HG03457 (cell line): Measurements from ENCODE around the gene PPP2R3B.

Source experiments
- ATAC-seq: cut with Tn5 transposase; IDR thresholded peaks from one replicate; pipeline ENCODE4 v1.9.1; 2021; ENCODE audit warnings: moderate number of reproducible peaks; ENCODE audit not compliant: unreplicated experiment

Gene PPP2R3B

DNA sequence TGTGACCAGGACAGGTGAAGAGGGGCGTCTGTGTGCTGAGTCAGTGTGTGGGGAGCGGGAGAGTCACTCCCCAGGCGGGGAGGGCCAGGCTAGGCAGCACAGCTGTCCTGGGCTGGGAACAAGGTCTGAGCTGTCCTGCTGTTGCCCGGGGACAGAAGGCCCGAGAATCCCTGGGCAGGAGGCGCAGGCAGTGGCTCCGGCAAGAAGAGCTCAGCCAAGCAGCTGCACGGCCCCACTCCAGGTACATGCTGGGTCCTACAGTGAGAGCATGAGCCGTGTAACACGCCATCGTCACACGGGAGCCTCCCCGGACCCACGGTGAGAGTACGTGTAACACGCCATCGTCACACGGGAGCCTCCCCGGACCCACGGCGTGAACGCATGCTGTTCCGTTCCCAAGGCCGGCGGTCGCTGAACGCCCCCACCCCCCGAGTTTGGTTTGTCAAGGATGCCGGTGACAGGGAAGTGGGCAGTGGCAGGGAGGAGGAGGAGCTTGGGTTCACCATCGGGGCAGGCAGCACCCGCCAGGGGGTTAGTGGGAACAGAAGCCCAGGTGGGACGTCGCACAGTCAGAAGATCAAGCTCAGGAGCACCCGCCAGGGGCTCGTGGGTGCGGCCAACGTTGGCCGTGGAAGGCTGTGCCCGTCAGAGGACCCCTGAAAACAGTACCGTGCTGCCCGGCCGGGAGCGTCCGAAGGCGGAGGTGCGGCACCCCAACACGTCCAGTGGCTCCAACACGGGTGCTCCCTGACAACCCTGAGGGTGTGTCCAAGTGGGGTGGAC, 15.6 kb downstream of the PPP2R3B start:
- ATAC-seq = no peak

DNA sequence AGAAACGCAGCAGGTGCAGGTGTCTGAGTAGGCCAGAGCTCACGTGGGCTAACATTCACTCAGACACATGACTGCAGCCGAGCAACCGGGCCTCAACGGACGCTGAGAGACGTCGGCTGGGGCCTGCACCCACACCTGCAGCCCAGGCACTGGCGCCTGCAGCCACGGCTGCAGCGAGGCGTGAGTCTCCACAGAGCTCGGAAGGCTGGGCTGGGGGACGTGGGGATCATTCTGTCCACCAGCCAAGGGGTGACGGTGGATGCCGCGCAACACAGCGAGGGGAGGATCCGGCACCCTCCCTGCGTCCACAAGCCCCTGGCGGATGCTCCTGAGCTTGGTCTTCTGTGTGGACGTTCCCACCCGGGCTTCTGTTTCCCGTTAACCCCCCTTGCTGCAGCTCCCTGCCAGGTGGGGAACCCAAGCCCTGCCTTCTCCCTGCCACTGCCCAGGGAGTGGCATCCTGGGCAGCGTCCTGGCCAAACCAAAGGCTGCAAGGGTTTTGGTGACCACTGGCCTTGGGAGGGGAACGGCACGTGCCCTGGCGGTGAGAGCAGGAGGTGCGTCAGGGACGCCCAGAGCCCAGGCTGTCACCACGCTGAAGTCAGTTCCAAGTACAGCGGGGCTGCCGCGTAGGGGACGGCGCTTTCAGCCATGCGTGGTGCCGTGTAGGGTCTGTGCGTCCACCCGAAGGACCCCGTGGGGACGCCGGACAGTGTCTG, 16.3 kb downstream of the PPP2R3B start:
- no peak for ATAC-seq

DNA sequence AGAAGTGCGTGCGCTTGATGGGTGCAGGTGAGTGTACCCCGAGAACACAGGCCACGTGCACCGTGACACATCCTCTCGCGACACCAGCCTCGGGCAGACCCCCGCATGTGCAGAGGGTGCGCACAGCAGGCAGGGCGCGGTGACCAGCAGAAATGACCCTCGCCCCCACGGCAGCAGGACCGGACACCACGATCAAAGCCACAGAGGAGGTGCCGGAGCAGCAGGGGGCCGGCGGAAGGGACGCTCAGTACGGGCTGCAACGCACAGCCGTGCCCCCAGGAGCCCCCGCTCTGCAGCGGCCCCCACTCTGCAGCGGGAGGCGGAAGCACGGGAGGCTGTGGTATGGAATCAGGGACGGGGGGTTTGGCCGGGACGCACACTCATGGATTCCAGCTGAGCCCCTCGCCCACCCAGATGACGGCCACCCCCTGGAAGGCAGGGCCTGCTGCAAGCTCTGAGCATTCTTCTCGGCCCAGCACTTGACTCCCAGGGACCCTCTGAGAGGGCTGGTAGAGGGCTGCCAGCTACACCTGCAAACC, 17.1 kb downstream of the PPP2R3B start:
- no peak for ATAC-seq

DNA sequence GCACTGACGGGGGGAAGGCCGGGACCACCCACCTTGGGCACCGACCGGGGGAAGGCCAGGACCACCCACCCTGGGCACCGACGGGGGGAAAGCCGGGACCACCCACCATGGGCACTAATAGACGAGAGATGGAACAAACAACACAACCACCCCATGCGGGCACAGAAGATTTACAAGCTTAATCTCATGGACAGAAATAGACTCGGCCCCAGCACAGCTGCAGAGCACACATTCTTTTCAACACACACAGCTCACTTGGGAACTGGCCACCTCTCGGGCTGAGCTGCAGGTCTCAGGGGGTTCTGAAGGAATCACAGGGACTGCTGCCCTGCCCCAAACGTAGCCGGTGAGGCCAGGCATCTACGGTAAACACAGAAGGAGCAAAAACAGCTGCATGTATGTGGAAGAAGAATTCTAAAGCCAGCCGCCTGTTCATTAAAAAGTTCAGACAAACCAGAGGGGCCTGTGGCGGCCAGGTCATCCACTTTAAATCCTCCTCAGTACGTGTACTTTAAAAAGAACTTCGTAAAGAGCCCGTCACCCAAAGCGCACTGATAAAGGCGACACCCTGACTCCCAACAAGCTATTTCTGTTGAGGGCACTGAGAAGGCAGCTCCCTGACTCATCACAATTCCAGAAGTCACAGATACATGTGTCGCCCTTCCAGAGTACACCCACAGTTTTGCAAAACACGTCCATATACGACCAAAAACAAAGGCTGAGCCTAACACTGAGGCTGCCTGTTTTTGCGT, 17.7 kb downstream of the PPP2R3B start:
- no peak for ATAC-seq

DNA sequence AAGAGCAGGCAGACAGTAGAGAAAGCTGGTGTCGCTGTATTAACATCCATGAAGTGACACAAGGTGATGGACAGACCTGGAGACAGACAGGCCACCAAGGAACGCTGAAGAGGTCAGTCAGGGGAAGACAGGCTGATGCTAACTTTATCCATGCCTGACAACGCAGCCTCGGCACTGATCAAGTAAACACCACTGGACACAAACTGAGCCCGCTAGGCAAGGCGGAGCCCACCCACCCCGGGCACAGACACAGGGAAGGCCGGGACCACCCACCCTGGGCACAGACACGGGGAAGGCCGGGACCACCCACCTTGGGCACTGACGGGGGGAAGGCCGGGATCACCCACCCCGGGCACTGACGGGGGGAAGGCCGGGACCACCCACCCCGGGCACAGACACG, 18.8 kb downstream of the PPP2R3B start:
- no peak for ATAC-seq

DNA sequence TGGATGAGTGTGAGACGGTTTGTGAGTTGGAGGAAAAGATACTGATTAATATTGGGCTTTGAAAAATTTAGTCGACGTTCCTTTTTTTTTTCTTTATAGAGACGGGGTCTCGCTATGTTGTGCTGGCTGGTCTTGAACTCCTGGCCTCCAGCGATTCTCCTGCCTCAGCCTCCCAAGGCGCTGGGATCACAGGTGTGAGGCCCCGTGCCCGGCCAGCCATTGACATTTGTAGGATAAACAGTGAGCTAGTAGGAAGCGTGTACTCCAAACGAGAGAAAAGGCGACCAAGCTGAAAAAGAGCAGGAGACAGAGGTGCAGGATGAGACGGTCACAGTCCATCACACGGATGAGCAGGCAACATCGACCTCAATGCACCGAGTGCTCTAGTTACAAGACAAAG, 19.4 kb downstream of the PPP2R3B start:
- ATAC-seq = no peak

DNA sequence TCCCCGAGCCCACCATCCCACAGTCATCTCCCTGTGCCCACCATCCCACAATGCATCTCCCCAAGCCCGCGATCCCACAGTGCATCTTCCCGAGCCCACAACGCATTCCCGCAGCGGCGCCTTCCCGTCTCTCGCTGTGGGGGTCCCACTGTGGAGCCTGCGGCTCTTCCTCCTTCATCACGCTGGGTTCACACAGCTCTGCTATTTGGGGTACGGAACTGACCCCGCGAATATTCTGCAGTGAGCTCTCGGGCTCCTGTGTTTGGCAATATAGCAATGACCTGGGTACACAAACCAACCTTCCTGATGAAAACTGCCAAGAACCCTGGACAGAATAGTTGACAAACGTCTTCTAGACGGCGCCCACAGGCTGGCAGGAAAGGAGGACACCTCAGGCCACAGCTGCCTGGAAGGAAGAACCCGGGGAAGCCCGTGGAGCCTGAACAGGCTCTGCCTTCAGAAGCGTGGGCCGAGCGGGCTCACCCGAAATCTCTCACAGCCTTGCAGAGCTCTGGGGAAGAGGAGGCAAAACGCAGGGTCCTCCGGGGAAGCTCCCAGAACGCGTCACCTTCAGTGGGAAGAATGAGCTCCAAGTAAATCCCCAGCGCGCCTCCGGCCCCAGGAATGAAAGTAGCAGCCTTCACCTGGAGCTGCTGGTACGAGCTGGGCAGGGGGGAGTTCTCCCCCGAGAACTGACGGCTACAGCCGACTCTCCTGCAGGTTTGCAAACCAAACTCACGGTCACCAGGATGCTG, 22.9 kb downstream of the PPP2R3B start:
- ATAC-seq = no peak

DNA sequence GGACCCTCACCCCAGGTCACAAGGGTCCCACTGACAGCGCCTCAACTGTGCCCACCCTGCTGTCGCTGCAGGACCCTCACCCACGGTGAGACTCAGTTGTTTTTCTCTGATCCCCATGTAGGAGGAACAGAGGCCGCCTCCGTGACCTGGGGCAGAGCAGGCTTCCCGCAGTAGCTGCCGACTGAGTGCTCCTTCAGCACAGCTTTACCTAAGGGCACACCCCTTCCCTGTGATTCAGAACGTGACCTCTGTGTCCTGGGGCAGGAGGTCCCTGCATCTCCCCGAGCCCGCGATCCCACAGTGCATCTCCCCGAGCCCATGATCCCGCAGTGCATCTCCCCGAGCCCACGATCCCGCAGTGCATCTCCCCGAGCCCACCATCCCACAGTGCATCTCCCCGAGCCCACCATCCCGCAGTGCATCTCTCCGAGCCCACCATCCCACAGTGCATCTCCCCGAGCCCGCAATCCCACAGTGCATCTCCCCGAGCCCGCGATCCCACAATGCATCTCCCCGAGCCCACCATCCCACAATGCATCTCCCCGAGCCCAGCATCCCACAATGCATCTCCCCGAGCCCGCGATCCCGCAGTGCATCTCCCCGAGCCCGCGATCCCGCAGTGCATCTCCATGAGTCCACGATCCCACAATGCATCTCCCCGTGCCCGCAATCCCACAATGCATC, 23.6 kb downstream of the PPP2R3B start:
- no peak for ATAC-seq

DNA sequence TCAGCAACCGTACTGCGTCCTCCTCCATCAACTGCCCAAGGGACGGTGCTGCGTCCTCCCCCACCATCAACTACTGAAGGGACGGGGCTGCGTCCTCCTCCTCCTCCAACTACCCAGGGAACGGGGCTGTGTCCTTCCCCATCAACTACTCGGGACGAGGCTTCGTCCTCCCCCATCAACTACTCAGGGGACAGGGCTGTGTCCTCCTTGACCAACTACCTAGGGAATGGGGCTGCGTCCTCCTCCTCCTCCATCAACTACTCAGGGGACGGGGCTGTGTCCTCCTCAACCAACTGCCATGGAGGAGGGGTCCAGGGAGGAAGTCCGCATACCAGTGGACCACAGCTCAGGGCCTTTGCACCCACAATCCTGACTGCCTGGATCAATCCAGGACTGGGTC, 24.4 kb downstream of the PPP2R3B start:
- no peak for ATAC-seq

DNA sequence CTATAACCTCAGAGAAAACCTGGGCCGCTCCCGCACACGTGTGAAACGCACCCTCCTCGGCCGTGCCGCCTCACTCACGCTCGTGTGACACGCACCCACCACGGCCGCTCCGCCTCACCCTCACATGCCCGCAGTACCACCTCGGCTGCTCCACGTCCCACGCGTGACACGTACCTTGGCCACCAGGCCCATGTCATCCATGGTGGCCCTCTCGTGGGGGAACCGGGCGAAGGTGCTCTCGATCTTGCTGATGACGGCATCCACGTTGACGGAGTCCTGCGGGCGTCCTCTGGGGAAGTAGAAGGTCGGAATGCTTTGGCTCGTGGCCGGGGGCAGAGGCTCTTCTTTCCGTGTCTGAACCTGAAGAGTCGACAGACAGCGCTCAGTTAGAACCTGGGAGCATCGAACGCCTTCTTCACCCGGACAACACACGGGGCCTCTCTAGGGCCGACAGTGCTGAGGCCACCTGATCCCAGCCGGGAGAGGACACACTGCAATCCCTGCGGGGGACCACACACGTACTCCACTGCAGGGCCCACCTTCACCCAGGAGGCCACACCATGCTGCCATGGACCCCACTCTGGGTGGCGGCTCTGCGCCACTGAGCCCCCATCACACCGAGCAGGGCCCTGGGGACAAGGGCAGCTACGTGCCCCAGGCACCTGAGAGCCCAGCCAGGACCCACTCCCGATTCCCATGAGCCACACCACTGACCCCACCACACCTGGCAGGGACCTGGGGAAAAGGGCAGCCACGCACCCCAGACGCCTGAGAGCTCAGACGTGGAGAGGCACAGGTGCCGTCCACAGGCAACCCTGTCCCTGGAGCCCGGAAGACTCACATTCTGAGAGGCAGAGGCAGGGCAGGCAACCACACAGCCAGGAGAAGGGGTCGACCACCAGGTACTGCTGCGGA, 25.2 kb downstream of the PPP2R3B start:
- ATAC-seq = no peak

DNA sequence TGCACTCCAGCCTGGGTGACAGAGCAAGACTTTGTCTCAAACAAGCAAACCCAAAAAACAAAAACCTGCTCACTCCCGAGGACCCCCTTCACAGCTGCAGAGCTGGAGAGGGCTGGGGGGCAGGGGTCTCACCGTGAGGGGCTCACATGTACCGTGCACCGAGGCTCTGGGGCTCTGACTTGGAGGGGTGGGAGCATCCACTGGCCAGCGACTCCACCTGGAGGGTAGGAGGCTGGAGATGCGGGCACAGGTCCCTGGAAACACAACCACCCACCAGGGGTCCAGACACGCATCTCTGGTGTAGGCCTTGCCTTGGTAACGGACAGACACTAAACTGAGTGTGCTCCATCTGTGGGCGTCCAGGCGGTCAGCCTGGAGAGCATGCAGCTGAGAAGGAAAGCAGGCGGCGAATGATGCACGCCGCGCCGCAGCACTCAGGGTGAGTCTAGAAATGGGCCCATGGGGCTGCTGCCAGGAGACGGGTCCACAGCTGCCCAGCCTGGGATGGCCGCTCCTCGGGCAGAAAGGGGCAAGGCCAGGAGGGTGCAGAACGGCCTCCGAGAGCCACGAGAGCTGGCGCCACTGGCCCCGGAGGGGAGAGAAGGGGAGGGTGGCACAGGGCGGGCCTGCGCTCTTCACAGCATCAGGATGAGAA, 26.1 kb downstream of the PPP2R3B start:
- no peak for ATAC-seq

DNA sequence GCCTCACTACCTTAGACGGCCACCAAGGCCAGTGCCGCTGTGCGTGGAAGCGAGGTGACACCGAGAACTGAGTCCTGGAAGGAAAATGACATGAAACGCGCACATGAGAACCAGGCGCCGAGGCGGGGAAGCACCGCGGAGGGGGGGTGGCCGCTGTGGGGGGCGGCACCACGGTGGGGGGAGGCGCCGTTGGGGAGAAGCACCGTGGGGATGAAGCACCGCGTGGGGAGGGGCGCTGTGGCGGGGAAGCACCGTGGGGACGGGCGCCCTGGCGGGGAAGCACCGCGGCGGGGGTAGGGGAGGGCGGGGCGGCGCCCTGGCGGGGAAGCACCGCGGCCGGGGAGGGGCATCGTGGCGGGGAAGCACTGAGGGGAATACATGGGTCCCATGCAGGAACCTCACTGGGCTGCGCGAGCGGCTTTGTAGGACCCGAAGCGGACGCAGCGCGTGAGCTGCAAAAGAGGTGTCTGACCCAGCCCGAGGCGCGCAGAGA, 28.0 kb downstream of the PPP2R3B start:
- no peak for ATAC-seq

DNA sequence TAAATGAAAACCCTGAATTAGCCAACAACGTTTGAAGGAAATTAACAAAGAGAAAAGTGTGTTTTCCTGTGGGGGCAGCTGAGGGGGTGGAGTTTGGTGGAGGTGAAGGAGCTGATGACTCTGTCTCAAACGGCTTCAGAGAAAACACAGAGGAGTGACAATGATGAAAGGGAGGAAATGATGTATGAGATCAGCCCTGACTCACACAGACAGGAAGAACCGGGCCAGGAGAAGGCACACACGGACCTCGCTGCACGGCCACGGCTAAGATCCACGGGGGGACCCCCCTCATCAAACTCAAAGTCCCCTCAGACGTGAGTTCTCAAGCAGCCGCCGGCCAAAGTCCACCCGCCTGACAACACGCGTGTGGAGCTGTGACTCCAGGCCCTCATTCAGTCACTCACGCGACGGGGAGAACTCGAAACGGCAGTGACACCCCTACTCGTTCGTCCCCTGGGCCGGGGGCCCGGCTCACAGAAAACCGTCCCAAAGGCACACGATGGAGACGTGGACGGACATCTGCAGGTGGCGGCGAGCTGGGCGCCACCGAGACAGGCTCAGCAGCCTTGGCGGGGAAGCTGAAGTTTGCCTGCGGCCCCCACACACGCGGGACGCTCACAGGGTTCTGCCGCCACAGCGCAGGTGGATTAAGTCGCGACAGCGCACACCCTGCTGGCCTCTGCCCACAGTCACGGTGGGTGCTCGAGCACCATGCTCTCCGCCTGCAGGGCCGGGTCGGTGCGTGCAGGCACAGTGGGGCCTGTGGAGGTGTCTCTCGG, 28.8 kb downstream of the PPP2R3B start:
- ATAC-seq = no peak

DNA sequence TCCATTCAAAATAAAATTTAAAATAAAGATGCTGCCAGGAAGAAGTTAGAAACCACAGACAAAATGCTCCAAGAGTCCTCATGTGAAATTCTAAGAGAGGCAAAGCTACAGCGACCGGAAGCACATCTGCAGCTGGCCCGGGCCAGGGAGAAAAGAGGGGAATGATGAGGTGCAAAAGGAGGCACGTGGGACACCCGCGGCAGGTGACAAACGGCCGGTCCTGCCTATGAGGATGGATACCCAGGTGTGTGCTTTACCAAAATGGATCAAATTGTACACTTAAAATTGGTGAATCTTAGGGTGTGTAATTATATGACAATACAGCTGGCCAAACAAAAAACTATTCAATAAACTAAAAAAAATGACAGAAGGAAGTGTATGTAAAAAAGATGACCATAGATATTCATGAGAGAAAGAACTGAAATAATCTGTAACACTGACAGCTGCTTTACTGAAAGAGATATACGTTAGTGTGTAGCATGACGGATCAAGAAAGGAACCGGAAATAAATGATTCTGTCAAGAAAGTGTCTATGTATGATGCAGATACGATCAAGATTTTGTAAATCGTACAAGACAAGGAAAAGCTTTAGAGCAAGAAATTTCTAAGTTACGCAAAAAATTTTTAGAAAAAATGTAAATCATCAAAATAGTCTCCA, 29.5 kb downstream of the PPP2R3B start:
- no peak for ATAC-seq

DNA sequence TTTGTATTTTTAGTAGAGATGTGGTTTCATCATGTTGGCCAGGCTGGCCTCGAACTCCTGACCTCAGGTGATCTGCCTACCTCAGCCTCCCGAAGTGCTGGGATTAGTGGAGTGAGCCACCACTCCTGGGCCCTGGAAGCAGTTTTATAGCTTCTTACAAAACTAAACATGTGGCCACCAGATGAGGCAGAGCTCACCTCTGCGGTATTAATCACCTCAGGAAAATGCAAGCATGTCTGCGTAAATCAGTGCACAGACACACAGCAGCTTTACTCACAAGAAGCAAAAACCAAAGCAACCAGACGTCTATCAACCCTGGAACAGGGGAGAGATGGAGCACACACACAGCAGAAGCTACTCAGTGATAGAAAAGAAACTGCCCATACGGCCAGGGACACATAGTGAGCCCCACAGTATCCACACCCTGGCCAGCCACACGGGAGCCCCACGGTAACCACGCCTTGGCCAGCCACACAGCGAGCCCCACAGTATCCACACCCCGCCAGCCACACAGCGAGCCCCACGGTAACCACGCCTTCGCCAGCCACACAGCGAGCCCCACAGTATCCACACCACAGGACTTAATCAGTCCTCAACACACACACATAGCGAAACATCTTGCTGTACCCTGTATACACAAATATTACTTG, 30.2 kb downstream of the PPP2R3B start:
- no peak for ATAC-seq

DNA sequence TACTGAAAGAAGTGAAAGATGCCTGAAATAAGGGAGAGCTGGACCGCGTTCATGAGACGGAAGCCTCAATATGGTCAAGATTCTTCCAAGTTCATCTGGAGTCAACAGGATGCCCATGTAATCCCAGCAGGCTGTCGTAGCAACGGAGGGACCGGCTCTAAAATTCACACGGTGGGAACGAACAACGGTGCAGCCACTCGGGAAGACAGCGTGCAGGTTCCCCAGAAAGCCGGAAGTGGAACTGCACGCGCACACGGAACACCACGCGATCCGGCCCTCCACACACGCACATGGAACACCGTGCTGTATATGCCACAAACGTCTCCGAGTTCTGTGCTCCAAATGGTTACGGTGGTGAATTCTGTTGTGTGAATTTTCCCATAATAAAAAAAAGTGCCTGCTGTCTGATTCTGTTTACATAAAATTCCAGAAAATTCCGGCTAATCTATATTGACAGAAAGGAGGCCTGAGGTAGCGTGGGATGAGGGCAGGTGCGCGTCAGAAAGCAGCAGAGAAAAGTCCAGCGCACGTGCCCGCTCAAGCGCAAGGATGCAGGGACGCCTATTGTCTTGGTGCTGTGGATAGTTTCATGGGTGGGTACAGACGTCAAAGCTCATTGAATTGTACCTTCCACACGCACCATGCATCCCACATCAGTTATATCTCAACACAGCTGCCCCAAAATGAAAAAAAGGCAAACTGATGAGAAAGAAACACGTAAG, 31.2 kb downstream of the PPP2R3B start:
- no peak for ATAC-seq
